Measurements from ENCODE around the gene ZFAND3.
"Not testable (repeated sequence)": the region's sequence is repeated elsewhere in the genome, so short reads cannot be mapped to it uniquely, and the experiment has no call there.

ZFAND3 gene

GRCh38 chr6:37940074-37940847 is 120.7 kb downstream of the ZFAND3 start:
- DNase-seq, result no peak

GRCh38 chr6:37941871-37942270 is 122.3 kb downstream of the ZFAND3 start:
- DNase-seq, result no peak

- DNase-seq, result no peak
Observed at GRCh38 chr6:37942606-37943376, 123.3 kb downstream of the ZFAND3 start.

GRCh38 chr6:37943436-37944058 is 124.0 kb downstream of the ZFAND3 start:
- no peak for DNase-seq

- no peak for DNase-seq
Observed at GRCh38 chr6:37946057-37946456, 126.5 kb downstream of the ZFAND3 start.

- DNase-seq, result no peak
Observed at GRCh38 chr6:37947468-37947867, 127.9 kb downstream of the ZFAND3 start.

- not testable (repeated sequence) for DNase-seq
Observed at GRCh38 chr6:37948584-37948983, 129.1 kb downstream of the ZFAND3 start.

GRCh38 chr6:37952027-37952426 is 132.5 kb downstream of the ZFAND3 start:
- no peak for DNase-seq

GRCh38 chr6:37954791-37955190 is 135.3 kb downstream of the ZFAND3 start:
- DNase-seq, result no peak

- no peak for DNase-seq
Observed at GRCh38 chr6:37956711-37957275, 137.3 kb downstream of the ZFAND3 start.

GRCh38 chr6:37959061-37959460 is 139.5 kb downstream of the ZFAND3 start:
- DNase-seq, result no peak

GRCh38 chr6:37960139-37960935 is 140.8 kb downstream of the ZFAND3 start:
- DNase-seq, result no peak

- not testable (repeated sequence) for DNase-seq
Observed at GRCh38 chr6:37962481-37963080, 143.1 kb downstream of the ZFAND3 start.

- peak; percentile 14 for DNase-seq
Observed at GRCh38 chr6:37965964-37966676, 146.6 kb downstream of the ZFAND3 start.

- DNase-seq, result no peak
Observed at GRCh38 chr6:37966801-37967200, 147.3 kb downstream of the ZFAND3 start.

- DNase-seq, result no peak
Observed at GRCh38 chr6:37967651-37968050, 148.1 kb downstream of the ZFAND3 start.

- no peak for DNase-seq
Observed at GRCh38 chr6:37971266-37971665, 151.7 kb downstream of the ZFAND3 start.

GRCh38 chr6:37971711-37972390 is 152.3 kb downstream of the ZFAND3 start:
- DNase-seq, result peak; percentile 27

GRCh38 chr6:37972994-37973757 is 153.6 kb downstream of the ZFAND3 start:
- no peak for DNase-seq

GRCh38 chr6:37974381-37974780 is 154.9 kb downstream of the ZFAND3 start:
- DNase-seq, result no peak
